Myocyte (in vitro differentiated cells): ENCODE results near the gene CD48. TPM values are rescaled to one million over a fixed set of nuclear protein-coding genes. Genes with fewer than 3 reads are reported as not detected.

ENCODE experiments used
- DNase-seq: peaks from one replicate; pipeline ENCODE4 v3.0.0-alpha.2; 2012; ENCODE audit warnings: low read depth
- total RNA-seq: library from RNA; depleted of rRNA; stranded (reverse); fragments of >200 nt; gene quantifications from 2 replicates; pipeline ENCODE4 v1.2.3, GENCODE V29; 2014

Gene CD48
- total RNA-seq, 1 donor from 2014 or later = not detected

DNA sequence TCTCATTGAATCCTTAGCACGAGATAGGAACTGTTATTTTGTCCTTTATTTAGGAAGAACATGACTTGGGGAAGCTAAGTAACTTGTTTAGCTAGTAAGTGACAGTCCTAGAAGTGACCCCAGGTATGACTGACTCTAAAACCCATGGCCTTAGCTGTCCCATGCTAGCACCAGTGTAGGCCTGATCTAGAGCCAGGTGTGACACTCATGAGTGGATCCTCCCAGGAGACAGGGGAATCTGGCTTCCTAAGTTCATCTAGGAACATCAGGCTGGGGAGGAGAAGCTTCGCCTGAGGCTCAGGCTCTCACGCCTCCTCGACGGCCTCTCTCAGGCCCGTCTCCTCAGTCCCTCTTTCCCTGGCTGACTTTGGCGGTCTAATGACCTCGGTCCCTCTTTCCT, 31.2 kb downstream of the CD48 start:
- no peak for DNase-seq

DNA sequence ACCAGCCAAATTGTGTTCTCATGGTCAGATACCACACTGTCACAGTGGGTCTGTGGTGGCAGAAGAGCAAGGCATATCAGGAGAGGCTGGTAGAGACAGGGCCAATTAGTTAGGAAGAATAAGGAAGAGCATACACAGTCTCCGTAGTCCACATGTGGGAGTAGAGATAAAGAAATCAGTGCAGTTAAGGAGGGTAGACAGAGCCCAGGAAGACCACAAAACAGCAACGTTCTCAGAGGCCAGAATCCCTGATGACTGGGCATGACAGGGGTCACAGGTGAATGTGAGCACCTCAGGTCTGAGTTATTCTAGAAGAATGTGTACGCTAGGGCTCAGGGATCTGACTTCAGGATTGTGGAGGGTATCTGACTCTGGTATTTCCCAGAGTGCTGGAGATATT, 31.7 kb downstream of the CD48 start:
- DNase-seq = no peak

DNA sequence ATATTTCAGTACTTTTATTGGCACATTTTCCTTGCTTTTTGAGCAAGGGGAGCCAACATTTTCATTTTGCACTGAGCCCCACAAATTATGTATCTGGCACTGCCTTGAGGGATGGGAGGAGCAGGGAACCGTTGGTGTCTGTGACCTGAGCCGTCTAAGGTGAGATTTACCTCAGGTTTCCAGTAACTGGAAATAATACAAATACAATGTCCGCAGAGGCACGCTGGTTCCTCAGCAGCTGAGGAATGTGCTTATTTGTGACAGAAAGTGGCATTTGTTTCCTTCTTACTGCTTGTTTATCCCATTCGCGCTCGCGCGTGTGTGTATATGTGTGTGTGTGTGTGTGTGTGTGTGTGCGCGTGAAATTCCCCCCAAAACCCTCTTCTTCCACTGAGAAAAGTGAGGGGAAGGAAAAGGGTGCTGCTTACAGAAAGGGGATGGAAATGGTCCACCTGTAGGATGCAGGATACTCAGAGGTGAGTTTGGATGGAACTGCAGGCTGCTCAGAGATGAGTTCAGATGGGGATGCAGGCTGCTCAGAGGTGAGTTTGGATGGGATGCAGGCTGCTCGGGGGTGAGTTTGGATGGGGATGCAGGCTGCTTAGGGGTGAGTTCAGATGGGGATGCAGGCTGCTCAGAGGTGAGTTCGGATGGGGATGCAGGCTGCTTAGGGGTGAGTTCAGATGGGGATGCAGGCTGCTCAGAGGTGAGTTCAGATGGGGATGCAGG, 34.6 kb downstream of the CD48 start:
- no peak for DNase-seq

DNA sequence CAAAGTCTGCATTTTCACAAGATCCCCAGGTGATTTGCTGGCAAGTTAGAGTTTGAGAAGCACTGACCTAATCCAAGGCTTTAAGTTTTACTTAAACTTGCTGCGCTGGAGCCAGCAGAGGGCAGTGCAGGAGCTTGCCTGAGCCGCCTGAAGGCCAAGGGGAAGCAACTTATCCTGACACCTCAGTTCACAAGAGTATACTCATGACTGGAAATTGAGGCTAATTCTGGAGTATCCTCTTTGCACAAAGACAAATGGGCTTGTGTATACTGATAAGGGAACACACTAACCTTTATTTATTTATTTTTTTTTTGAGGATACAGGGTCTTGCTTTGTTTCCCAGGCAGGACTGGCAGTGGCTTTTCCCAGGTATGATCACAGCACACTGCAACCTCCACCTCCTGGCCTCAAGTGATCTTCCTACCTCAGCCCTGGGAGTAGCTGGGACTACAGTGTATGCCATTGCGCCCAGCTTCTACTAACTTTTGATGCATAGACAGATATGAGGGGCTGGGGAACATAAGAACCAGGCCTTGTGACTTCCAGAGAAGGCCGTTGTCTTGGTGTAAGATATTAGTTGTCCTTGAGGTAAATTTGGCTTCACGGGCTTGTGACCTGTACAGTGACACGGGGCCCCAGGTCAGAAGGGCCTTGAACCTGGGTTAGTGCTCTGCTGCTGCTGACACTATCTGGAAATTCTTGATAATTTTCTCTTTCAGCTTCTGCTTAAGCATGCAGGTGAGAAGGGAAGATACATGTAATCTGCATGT, 35.8 kb downstream of the CD48 start:
- DNase-seq = peak; percentile 67

DNA sequence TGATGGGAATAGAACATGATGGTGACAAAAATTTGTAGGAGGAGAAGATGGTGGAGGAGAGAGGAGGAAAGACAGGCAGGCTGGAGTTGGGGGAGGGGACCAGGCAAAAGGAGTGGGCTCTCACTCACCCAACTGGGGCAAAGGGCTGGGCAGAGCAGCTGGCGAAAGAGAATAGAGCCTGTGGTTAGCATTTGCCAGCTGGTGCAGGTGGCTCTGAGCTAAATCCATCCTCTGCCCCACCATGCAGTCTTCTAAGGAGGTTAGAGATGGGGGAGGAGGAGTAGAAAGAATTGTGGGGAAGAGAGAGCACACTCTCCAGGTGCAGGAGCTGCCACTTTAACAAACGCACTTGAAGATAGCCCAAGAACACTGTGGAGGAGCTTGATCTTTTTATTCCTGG, 37.2 kb downstream of the CD48 start:
- peak; percentile 88 for DNase-seq

DNA sequence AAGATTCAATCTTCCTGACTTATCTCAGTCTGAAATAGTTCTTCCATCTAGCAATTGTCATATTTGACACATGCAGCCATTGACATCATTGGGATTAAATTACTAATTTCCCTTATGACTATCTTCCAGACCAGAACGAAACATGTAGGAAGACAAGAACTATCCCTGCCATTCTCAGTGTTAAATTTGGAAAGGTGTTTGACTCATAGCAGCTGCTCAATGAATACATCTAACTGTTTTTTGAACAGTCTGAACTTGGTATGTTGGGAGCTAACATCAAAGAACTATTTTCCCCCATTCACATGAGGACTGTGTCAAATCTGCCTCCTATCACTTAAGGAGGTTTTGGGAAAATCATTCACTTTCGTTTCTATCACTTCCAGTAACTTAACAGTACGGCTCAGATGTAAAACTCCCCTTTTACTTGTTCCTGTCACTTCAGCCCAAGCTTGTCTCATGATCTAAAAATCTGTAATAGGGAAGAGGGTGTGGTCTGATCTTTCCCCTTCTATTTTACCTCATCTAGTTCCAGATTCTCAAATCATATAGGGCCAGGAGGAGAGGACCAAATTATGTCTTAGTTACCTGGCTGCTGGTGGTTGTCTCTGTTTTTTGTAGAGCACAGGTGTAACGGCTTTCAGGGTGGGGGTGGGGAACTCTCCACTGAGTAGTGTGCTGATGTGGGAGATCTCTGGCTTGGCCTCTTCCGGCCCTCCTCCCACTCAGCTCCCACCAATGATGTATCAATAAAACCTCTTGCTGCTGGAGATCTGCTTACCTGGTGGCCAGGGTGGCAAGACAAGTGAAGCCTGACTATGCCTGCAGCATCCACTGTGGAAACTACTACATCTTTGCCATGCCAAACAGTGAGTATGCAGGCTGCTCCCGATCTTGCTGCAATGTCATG, 38.6 kb downstream of the CD48 start:
- peak; percentile 21 for DNase-seq

DNA sequence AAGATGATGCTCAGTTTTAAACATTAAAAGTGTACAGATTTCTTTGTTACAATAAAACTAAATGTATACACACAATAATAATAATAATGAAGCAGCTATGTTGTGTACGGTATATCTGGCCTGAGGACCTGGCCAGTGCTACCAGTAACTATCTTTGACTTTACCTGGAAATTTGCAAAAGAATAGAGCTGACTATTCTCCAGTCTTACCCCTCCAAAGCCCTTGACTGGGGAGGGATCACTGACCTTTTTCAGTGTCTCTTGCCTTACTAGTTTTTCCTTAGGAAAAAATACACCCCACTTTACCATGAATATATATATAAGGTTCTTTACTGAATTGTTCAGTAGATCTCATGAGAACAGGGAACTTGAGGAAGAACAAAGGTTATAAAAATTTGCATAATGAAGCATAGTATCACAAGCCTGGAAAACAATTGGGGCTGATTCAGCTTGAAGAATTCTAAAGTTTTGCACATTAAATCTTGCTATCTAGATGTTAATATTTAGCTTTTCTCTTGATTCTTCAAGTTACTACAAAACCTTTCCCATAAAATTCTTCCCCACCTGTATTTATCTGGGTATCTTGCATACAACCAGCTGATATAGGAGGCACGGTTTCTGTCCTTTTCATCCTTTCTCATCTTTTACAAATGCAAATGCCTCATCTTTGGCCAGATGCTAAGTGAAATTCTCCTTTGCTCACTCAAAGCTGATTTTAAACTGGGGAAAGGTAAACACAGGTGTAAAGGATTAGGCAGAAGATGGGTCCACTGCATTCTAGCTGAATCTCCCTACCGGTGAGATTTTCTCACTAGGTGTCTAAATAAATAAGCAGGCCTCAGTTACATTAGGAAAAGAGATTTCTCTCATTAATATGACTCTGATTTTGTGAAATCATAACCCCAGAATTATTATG, 39.8 kb downstream of the CD48 start:
- no peak for DNase-seq

DNA sequence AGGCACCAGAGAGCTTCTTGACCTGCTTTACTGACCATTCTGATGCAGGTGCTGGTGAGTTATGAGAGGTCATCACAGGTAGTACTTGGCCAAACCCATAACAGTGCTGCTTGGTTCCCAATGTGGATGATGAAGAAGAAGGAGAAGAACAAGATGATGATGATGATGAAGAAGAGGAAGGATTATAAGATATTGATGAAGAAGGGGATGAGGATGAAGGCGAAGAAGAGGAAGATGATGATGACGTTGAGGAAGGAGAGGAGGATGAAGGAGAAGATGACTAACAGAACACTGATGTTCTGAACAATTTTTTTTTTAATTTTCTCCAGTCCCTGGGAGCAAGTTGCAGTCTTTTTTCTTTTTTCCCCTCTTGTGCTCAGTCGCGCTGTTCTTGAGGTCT, 40.9 kb downstream of the CD48 start:
- DNase-seq = no peak

DNA sequence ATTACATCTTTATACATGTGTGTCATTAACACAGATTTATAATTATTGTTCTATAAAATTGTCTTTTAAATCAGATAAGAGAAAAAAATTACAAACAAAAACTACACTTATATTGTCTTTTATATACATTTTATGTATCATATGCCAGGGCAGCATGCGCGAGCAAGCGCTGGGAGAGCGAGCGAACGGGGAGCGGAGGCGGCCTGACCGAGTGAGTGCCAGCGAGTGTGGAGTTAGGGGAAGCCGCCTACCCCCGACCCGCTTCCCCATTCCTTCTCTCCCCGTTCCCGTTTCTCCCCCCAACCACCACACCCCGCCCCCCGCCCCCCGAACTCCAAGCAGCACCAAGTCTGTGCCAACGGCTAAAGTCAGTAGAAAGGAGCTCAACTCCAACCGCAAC, 41.8 kb downstream of the CD48 start:
- no peak for DNase-seq

DNA sequence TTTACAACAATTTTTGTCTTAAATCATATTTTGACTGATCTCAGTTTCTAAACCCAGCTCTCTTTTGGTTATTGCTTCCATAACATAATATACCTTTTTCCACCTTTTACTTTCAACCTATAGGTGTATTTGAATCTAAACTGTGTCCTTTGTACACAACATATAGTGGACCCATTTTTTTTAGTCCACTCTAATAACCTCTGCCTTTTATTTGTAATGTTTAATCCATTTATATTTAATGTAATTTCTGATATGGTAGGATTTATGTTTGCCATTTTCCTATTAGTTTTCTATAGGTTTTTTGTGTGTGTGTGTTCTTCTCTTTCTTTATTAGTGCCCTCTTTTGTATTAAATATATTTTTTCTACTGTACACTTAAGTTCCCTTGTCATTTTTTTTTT, 42.3 kb downstream of the CD48 start:
- no peak for DNase-seq

DNA sequence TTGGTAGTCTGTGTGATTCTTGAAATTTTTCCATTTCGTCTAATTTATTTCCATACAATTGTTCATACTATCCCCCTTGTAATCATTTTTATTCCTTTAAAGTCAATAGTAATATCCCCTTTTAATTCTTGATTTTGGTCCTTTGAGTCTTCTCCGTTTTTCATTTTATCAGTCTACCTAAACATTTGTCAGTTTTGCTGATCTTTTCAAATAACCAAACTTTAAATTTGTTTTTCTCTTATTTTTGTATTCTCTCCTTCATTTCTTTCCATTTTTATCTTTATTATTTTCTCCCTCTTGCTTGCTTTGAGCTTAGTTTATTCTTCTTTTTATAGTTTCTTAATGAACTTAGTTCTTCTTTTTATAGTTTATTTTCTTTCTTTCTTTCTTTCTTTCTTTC, 43.7 kb downstream of the CD48 start:
- no peak for DNase-seq

DNA sequence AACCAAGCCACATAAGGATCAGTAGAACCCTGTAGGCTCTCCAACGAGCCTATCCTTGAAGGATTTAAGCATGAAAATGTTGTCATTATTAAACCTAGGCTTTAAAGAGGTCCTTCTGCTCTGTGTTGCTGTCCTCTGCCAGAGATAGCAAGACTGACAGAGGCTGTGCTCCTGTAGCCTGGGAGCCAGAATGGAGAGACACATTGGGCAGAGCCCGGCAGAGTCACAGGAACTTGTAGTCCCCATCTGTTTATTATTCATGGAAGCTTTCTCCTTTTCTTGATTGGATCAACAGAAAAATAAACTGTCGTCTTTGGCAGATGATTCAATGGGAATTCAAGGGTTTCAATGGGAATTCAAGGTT, 45.6 kb downstream of the CD48 start:
- no peak for DNase-seq

DNA sequence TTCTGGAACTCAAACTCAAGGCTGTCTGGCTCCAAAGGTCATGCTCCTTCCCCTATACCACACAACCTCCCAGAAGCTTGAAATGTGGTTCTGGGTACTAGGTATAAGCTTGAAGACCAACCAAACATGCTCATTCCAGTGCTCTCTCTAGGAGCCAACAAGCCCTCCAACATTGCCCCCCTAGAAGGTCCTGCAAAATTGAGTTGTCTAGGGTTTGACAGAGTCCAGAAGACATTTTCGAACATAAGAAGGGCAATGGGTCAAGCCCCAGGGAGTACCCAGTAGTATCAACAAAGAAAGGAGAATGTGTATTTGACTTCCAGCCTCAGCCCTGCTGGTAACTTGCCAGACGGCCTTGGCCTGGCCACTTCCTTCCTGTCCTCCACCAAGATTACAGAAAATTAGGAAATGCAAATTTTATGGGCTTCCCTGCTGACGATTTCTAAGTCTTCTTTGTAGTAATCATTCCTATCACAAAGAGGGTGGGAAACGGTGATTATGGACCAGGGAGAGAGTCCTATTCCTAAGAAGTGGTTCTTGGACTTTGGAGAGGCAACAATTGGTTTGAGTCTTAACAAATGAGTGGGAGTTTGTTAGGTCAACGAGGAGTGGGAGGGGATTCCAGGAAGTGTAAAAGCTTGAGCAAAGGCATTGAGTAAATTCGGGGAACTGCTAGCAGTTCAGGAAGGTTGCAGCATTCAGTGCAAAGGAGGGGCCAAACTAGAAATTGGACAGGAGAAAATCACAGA, 46.1 kb downstream of the CD48 start:
- DNase-seq = no peak

DNA sequence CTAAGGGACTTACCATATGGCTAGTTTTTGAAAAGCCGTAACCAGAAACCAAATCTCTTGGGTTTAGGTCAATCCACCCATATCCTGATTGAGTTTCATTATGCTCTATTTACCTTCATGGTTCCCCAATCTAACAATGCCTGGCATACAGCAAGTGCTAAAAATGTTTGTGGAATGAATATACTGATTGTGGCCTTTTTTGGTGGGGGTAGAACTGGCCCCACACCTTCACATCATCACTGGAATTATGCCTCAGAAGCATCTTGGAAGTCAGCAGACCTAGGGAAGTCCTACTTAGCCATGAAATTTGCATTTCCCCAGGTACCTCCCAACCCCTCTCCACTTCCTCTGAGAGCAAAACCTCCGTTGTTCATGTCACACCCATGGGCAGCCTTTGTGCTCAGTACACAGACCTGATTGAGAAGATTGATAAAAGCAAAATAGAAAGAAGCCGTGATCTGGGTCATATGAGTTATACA, 47.0 kb downstream of the CD48 start:
- no peak for DNase-seq

DNA sequence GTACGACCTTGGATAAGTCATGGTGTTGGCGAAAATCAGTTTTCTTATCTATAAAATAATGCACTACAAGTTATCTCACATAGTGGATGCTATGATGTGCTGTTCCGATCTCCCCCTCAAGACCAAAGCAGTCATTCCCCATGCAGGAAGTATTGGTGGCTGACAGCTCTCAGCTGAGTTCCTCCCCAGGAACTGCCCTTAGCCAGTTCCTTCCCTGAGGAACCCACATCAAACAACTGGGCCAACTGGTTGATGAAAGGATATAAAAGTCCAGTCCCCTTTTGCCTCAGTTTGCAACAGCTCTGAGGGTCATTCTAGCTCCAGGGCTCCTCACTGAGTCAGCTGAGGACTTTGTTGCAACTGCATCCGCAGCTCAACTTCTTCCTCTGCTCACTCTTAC, 48.7 kb downstream of the CD48 start:
- DNase-seq = no peak

DNA sequence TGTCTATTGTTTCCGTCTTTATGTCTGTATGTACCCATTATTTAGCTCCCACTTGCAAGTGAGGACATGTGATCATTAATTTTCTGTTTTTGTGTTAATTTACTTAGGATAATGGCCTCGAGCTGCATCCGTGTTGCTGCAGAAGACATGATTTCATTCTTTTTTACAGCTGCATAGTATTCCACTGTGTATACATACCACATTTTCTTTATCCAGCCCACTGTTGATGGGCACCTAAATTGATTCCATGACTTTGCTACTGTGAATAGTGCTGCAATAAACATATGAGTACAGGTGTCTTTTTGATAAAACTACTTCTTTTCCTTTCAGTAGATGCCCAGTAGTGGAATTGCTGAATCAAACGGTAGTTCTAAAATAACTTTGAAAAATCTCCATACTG, 52.1 kb downstream of the CD48 start:
- DNase-seq = no peak

DNA sequence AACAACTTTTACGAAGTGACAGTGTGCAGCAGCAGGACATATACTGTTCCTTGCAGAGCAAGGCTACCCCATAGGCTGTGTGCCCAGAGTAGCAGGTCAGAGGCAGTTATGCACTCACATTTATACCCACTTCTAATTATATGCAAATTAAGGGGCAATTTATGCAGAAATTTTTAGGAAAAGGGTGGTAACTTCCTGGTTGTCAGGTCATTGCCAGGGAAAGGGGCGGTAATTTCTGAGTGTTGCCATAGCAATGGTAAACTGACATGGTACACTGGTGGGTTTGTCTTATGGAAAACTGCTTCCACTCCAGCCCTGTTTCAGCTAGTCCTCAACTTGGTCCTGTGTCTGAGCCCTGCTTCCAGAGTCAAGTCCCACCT, 52.8 kb downstream of the CD48 start:
- no peak for DNase-seq

DNA sequence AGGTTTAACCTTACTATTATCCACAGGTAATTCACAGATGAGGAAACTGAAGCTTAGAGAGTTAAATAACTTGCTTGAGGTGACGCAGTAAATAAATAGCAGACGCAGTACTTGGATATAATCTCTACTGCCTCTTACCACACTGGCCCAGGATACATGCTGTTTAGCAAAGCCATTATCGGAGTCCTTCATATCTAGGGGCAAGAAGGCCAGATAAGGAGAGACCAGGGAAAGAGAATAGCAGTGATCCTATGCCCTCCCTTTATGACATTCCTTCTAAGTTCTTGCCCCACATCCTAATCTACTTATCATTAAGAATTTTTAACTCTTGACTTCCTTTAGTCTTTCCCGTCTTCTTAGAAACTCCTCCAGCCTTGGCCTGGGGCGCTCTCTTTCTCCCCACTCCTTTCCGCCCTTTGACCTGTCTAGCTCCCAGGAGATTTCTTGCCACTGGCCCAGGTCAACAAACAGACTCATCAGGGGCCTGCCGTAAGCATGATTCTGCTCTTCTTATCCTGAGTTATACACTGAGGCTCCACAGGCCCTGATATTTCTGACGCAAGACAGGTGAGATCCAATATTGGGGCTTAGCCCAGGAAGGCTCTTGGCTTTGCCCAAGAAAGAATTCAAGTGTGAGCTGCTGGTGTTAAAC, 53.3 kb downstream of the CD48 start:
- DNase-seq = no peak

DNA sequence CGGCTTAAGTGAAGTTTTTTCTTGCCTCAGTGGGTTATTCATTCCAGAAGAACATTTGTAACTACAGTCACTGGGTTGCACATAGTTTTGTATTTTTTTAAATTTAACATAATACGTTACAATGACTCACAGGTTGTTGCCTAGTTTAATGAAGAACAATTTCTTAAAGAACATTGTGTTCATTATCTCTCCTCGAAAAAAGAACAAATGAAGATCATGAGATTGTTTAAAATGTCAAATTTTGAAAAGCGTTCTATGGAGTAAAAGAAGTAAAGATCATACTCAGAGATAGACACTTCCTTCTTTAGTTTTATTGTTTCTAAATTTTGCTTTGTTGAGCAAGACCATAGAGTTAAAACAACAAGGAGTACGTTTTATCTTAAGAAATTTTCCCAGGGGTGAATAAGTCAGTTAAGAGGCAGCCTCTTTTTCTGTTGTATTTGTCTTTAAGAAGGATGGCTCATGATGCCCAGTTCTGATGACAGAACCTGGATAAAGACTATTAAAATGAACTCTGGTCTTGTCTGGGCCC, 54.3 kb downstream of the CD48 start:
- DNase-seq = no peak
